AG04449 (cell line): ENCODE results near the gene FAHD2A.

ENCODE experiments used
- CTCF ChIA-PET: fragments of 350-600 bp; formaldehyde crosslinking; extraction: SDS; loops from one replicate; lab custom pipeline; 2021; ENCODE audit warnings: antibody characterized with exemption; lab: Yijun Ruan, JAX
- POLR2A ChIA-PET: fragments of 400-600, 350-600 bp; formaldehyde crosslinking; extraction: SDS; loops from one replicate; lab custom pipeline; 2020; ENCODE audit warnings: antibody characterized with exemption, inconsistent platforms; lab: Yijun Ruan, JAX
- DNase-seq: peaks from one replicate; pipeline ENCODE4 v3.0.0-alpha.2; 2010; ENCODE audit warnings: low read depth, low spot score
- H3K4me3 ChIP-seq: 2 replicates; pipeline ENCODE4 v1.5.1; 2011; ENCODE audit warnings: low read depth, mild to moderate bottlenecking, control low read depth, low read length
- CTCF ChIP-seq: IDR thresholded peaks from one replicate; pipeline ENCODE4 v1.5.1; 2011; ENCODE audit warnings: mild to moderate bottlenecking, moderate library complexity, low read length, control low read depth, inconsistent platforms; ENCODE audit not compliant: insufficient read depth; ENCODE audit errors: missing control alignments

FAHD2A gene

GRCh38 chr2:95380280-95380679 lies 22.2 kb upstream of the FAHD2A start:
- POLR2A ChIA-PET: no interaction called here
- CTCF ChIA-PET: interaction anchor here (5.8 kb wide), 1 partner anchor 9 kb away, joined by 54 read pairs; no protein-coding TSS in a partner anchor
- TF ChIP-seq CTCF: no peak
- DNase-seq: no peak
- no peak overlapping the region for H3K4me3 ChIP-seq

GRCh38 chr2:95380731-95381130 lies 21.8 kb upstream of the FAHD2A start:
- TF ChIP-seq CTCF: no peak
- POLR2A ChIA-PET: no interaction called here
- CTCF ChIA-PET: interaction anchor here (5.8 kb wide), 1 partner anchor 8 kb away, joined by 54 read pairs; no protein-coding TSS in a partner anchor
- no peak for DNase-seq
- H3K4me3 ChIP-seq: no peak overlapping the region

DNA sequence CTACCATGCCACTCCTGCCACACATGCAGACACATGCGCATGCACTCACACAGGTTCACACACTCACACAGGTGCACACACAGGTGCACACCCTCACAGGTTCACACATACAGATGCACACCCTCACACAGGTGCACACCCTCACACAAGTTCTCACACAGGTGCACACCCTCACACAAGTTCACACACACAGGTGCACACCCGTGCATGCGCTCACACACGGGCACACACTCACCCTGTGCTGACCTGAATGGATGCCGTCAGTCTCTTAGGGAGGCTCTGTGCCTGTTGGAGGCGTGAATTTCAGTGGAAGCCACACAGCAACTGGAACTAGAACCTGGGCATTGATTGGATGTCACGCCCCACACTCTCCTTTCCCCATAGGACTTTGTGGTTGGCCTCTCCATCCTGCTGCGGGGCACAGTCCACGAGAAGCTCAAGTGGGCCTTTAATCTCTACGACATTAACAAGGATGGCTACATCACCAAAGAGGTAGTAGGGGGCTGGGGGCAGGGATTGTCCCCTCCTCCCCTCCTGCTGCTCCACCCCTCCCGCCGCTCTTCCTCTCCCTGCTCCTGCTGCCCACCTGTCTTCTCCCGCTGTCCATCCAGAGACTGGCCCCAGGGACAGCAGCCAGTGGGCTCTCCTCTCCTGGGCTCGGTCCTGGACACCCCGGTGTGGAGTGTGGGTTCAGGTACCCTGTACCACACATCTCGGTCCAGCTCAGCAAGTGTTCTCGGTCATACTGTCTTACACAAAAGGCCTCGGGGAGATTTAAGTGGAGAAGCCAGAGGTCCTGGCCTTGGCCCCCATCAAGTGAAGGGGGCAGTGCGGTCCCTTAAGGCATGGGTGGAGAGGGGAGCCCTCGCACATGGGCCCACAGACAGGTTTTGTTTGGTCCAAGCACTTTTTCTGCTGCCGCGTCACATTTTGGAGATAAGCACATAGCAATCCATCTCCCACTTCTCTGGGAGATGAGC lies 21.0 kb upstream of the FAHD2A start:
- no peak for TF ChIP-seq CTCF
- ChIA-PET POLR2A (no interaction called here), CTCF (interaction anchor here (1.3 to 5.8 kb wide), 2 partner anchors 7 to 36 kb away, joined by 4 to 54 read pairs; no protein-coding TSS in a partner anchor)
- H3K4me3 ChIP-seq: no peak overlapping the region
- DNase-seq: no peak

- ChIA-PET POLR2A (no interaction called here), CTCF (interaction anchor here (1.3 kb wide), 1 partner anchor 37 kb away, joined by 4 read pairs; no protein-coding TSS in a partner anchor)
- no peak for TF ChIP-seq CTCF
- DNase-seq: no peak
- H3K4me3 ChIP-seq: no peak overlapping the region
These were observed 20.3 kb upstream of the FAHD2A start for GRCh38 chr2:95382192-95382591.

- no peak overlapping the region for H3K4me3 ChIP-seq
- DNase-seq: no peak
- POLR2A ChIA-PET: no interaction called here
- CTCF ChIA-PET: interaction anchor here (1.3 to 2.7 kb wide), 2 partner anchors 37 to 38 kb away, joined by 4 to 9 read pairs; no protein-coding TSS in a partner anchor
- TF ChIP-seq CTCF: no peak
These were observed 19.5 kb upstream of the FAHD2A start for GRCh38 chr2:95382686-95383634.
